Measurements from ENCODE around the gene NR1H3. TPM values are rescaled to one million over a fixed set of nuclear protein-coding genes. Genes with fewer than 3 reads are reported as not detected.
A peak's percentile ranks its signal among the peaks of the same experiment; 100 is the strongest.

The NR1H3 gene
- total RNA-seq, 2 donors from 2014 or later: 11.6 to 20.4 TPM

DNA sequence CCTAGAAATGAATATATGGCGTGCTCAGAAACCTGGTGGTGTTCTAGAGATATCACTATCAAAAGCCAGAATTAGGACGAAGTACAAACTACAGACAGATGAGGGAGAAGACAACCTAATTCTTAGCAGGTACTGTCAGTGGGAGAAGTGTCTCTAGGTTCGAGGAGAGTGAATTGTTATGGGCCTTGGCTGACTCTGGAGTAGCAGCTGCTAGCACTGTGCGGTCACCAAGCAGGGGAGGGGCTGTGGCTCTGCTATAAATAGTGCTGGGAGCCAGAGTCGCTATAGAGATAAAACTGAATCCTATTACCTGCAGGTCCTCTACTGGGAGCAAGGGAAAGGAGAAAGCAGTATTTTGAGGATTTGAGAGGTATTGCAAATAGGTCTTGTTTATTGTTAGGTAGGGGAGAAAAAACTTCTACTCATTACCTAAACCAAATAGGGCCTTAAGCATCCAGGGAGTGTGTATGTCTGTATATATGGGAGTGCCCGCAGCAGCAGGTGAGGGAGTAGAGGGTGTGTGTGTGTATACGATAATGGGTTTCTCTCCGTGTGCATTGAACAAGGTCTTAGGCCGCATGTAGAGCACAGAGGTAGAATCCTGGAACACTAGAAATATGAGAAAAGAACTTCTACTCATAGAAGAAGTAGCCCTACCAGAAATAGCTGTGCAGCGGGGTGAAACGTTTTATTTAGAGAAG, 14.3 kb downstream of the NR1H3 start:
- ATAC-seq (ENCODE audit: insufficient number of reproducible peaks, low FRiP score, low read depth): no peak
- no peak for DNase-seq (ENCODE audit: low spot score)
- no peak overlapping the region for H3K27ac ChIP-seq

DNA sequence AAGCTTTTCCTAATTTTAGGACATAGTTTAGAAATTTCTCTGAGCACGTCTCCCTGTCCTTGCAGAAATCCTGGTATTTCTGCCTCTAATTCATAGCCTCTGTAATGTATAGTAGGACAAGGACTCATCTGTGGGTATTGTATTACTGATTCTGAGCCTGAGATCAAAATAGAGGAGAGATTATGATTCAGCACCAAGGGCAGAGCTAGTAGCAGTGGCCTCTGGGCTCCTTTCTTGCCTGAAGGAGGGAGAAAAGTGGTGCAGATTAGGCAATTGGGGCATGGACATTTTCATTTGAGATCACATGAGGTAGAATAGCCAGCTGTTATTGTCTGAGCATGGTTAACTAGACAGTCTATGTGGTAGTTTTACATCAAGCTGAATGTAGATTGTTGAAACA, 14.9 kb downstream of the NR1H3 start:
- H3K4me1 ChIP-seq (ENCODE audit: control insufficient read depth in 1 of 2, low read depth in 2 of 2): peaks cover 21 to 31% of the 10 kb centered on the region in 2 donors
- peaks cover 33% of the 10 kb centered on the region for H3K36me3 ChIP-seq
- DNase-seq (ENCODE audit: low spot score): no peak
- H3K27me3 ChIP-seq (replicated peaks; ENCODE audit: insufficient read depth): no peaks in the 10 kb centered on the region
- H3K9me3 ChIP-seq: no peaks in the 10 kb centered on the region
- TF ChIP-seq, protein P1, sequence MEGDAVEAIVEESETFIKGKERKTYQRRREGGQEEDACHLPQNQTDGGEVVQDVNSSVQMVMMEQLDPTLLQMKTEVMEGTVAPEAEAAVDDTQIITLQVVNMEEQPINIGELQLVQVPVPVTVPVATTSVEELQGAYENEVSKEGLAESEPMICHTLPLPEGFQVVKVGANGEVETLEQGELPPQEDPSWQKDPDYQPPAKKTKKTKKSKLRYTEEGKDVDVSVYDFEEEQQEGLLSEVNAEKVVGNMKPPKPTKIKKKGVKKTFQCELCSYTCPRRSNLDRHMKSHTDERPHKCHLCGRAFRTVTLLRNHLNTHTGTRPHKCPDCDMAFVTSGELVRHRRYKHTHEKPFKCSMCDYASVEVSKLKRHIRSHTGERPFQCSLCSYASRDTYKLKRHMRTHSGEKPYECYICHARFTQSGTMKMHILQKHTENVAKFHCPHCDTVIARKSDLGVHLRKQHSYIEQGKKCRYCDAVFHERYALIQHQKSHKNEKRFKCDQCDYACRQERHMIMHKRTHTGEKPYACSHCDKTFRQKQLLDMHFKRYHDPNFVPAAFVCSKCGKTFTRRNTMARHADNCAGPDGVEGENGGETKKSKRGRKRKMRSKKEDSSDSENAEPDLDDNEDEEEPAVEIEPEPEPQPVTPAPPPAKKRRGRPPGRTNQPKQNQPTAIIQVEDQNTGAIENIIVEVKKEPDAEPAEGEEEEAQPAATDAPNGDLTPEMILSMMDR (IDR thresholded peaks at IDR 0.05): no peak
- no peak for ATAC-seq (ENCODE audit: insufficient number of reproducible peaks, low FRiP score, low read depth)
- no peak overlapping the region for H3K27ac ChIP-seq
- H3K4me3 ChIP-seq: no peak overlapping the region

More for the DNA sequence above, 14.3 kb downstream of the NR1H3 start:
- H3K4me1 ChIP-seq (ENCODE audit: control insufficient read depth in 1 of 2, low read depth in 2 of 2): peaks cover 21 to 31% of the 10 kb centered on the region in 2 donors
- TF ChIP-seq, protein P1 (IDR thresholded peaks at IDR 0.05): no peak
- H3K36me3 ChIP-seq: peaks cover 28% of the 10 kb centered on the region
- no peaks in the 10 kb centered on the region for H3K27me3 ChIP-seq (replicated peaks; ENCODE audit: insufficient read depth)
- no peaks in the 10 kb centered on the region for H3K9me3 ChIP-seq
- H3K4me3 ChIP-seq: peak overlapping the region; percentile 94

DNA sequence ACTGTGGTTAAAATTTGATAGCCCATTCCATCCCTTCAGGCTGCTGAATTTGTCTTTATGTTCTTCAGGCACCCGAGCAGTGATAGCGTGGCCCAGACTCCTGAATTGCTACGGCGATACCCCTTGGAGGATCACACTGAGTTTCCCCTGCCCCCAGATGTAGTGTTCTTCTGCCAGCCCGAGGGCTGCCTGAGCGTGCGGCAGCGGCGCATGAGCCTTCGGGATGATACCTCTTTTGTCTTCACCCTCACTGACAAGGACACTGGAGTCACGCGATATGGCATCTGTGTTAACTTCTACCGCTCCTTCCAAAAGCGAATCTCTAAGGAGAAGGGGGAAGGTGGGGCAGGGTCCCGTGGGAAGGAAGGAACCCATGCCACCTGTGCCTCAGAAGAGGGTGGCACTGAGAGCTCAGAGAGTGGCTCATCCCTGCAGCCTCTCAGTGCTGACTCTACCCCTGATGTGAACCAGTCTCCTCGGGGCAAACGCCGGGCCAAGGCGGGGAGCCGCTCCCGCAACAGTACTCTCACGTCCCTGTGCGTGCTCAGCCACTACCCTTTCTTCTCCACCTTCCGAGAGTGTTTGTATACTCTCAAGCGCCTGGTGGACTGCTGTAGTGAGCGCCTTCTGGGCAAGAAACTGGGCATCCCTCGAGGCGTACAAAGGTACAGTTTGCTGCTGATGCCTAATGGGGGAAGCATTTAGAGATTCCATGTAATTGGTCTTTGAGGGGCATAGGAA, 16.9 kb downstream of the NR1H3 start:
- ATAC-seq (ENCODE audit: insufficient number of reproducible peaks, low FRiP score, low read depth) (no peak), DNase-seq (ENCODE audit: low spot score) (no peak)
- peaks cover 47% of the 10 kb centered on the region for H3K36me3 ChIP-seq
- TF ChIP-seq, protein P1 (IDR thresholded peaks at IDR 0.05): no peak
- H3K27ac ChIP-seq: no peak overlapping the region
- H3K4me1 ChIP-seq (ENCODE audit: control insufficient read depth in 1 of 2, low read depth in 2 of 2): peaks cover 14 to 19% of the 10 kb centered on the region in 2 donors
- H3K4me3 ChIP-seq: no peak overlapping the region
- H3K27me3 ChIP-seq (replicated peaks; ENCODE audit: insufficient read depth): no peaks in the 10 kb centered on the region
- H3K9me3 ChIP-seq: no peaks in the 10 kb centered on the region

DNA sequence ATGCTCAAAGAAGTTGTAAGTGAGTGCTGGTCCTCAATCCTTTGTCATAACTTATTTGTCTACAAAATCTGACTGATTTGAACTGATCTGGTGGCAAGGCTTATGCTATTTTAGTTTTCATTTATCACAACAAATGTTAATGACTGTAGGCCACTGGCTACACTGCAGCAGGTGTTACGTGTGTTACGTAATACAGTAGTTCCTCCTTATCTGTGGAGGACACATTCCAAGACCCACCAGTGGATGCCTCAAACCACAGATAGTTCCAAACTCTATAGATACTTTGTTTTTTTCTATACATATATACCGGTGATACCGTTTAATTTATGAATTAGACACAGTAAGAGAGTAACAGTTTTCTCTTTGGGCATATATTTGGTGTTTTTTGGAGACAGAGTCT, 19.1 kb downstream of the NR1H3 start:
- H3K27me3 ChIP-seq (replicated peaks; ENCODE audit: insufficient read depth): no peaks in the 10 kb centered on the region
- H3K27ac ChIP-seq: no peak overlapping the region
- H3K4me3 ChIP-seq: no peak overlapping the region
- H3K36me3 ChIP-seq: peaks cover 66% of the 10 kb centered on the region
- peaks cover 3 to 5% of the 10 kb centered on the region in 2 donors for H3K4me1 ChIP-seq (ENCODE audit: control insufficient read depth in 1 of 2, low read depth in 2 of 2)
- H3K9me3 ChIP-seq: no peaks in the 10 kb centered on the region
- ATAC-seq (ENCODE audit: insufficient number of reproducible peaks, low FRiP score, low read depth) (no peak), DNase-seq (ENCODE audit: low spot score) (no peak)
- TF ChIP-seq, protein P1 (IDR thresholded peaks at IDR 0.05): no peak

DNA sequence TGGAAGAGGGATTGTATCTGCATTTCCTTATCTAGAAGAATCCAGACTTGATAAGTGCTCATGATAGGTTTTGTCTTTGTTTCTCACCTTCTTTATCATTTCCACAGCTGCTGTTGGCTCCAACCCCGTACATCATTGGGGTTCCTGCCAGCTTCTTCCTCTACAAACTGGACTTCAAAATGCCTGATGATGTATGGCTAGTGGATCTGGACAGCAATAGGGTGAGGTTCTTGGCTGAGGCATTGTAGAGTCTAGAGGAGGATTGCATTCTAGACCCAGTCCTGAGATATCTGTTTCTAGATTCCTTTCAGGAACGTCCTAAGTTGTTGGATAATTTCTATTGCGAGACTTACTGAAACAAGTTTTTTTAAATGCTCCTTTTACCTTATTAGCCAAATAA, 20.3 kb downstream of the NR1H3 start:
- no peaks in the 10 kb centered on the region for H3K4me1 ChIP-seq (ENCODE audit: control insufficient read depth in 1 of 2, low read depth in 2 of 2)

More for the DNA sequence above, 20.3 kb downstream of the NR1H3 start:
- Histone ChIP-seq H3K9me3 (no peaks in the 10 kb centered on the region), H3K36me3 (peaks cover 75% of the 10 kb centered on the region), H3K4me3 (no peak overlapping the region), H3K27me3 (replicated peaks; ENCODE audit: insufficient read depth) (no peaks in the 10 kb centered on the region), H3K27ac (no peak overlapping the region)
- DNase-seq (ENCODE audit: low spot score) (no peak), ATAC-seq (ENCODE audit: insufficient number of reproducible peaks, low FRiP score, low read depth) (no peak)
- TF ChIP-seq, protein P1 (IDR thresholded peaks at IDR 0.05): no peak

Measured in thoracic aorta (tissue), 2 donors.